HCEC 1CT (cell line): ENCODE measurements around the gene EPHA8.
A peak's percentile ranks its signal among the peaks of the same experiment; 100 is the strongest.

Experiments
- DNase-seq: peaks from one replicate; pipeline ENCODE4 v3.0.0-alpha.2; 2017

The EPHA8 gene

DNA sequence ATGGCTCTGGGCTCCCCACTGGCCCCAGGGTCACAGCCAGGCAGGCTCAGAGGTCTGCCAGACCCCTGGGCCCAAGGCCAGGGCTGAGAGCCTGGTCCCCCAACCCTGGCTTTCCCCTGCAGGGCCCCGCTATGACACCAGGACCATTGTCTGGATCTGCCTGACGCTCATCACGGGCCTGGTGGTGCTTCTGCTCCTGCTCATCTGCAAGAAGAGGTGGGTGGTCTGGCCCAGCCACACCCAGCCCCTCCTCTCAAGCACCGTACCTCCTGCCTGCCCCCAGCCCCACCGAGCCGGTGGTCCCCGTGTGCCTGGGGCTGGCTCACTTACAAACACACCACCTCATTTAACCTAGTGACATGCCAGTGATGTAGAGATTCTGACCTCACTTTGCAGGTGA, 31.8 kb downstream of the EPHA8 start:
- DNase-seq, result no peak

DNA sequence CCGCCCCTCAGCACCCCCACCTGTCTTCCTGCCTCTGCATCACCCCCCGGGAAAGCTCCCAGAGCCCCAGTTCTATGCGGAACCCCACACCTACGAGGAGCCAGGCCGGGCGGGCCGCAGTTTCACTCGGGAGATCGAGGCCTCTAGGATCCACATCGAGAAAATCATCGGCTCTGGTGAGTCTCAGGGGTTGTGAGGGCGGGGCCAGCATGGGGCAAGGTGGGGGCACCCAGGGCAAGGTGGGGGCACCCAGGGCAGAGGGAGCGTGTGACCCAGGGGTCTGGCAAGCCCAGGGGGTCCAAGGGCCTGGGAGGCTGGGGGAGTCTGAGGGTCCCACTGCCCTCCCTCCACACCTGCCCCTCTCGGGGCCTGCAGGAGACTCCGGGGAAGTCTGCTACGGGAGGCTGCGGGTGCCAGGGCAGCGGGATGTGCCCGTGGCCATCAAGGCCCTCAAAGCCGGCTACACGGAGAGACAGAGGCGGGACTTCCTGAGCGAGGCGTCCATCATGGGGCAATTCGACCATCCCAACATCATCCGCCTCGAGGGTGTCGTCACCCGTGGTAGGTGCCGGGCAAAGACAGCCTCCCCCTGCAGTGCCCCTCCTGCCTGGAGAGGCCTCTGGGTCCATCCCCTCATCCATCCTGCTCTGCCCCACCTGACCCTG, 34.1 kb downstream of the EPHA8 start:
- no peak for DNase-seq

DNA sequence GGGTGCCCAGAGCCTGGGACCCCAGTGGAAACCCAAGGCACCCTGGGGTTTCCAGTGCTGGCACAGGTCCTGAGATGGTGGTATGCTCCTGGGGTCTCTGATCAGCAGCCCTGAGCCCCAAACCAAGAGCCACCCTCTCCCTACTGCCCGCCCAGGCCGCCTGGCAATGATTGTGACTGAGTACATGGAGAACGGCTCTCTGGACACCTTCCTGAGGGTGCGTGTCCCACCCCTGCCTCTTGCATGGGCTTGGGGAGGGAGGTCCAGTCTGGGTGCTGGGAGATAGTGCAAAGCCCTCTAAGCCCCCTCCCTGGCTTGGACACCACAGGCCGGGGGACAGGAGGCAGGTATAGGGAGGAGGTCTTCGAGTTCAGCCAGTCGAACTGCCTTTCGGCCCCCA, 34.7 kb downstream of the EPHA8 start:
- DNase-seq, result no peak

DNA sequence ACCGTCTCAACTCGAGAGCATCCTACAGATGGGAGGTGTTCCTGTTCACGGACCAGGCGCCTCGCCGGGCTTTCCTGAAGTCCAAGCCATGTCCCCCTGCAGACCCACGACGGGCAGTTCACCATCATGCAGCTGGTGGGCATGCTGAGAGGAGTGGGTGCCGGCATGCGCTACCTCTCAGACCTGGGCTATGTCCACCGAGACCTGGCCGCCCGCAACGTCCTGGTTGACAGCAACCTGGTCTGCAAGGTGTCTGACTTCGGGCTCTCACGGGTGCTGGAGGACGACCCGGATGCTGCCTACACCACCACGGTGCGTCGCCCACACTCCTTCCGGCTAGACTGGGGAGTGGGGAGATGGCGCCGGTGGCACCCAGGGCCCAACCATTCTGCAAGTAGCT, 35.4 kb downstream of the EPHA8 start:
- DNase-seq, result no peak

DNA sequence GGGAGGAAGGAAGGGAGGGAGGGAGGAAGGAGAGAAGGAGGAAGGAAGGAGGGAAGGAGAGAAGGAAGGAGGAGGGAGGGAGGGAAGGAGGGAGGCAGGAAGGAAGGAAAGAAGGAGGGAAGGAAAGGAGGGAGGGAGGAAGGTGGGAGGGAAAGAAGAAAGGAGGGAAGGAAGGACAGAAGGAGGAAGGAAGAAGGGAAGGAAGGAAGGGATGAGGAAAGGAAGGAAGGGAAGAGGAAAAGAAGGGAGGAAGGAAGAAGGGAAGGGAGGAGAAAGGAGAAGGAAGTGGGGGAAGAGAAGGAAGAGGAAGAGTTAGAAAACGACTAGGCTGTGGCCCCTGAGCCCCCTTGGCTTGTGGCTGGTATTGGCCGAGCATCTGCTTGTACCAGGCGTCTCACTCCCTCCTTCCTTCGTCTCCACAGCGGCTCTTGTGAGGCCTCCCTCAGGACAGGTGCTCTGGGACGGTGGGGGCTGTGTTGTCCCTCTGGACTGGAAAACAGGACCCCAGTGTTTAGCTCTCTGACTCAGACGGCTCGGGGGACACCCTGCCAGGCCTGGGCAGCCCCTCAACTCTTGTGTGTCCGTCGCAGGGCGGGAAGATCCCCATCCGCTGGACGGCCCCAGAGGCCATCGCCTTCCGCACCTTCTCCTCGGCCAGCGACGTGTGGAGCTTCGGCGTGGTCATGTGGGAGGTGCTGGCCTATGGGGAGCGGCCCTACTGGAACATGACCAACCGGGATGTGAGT, 37.0 kb downstream of the EPHA8 start:
- DNase-seq, result no peak

DNA sequence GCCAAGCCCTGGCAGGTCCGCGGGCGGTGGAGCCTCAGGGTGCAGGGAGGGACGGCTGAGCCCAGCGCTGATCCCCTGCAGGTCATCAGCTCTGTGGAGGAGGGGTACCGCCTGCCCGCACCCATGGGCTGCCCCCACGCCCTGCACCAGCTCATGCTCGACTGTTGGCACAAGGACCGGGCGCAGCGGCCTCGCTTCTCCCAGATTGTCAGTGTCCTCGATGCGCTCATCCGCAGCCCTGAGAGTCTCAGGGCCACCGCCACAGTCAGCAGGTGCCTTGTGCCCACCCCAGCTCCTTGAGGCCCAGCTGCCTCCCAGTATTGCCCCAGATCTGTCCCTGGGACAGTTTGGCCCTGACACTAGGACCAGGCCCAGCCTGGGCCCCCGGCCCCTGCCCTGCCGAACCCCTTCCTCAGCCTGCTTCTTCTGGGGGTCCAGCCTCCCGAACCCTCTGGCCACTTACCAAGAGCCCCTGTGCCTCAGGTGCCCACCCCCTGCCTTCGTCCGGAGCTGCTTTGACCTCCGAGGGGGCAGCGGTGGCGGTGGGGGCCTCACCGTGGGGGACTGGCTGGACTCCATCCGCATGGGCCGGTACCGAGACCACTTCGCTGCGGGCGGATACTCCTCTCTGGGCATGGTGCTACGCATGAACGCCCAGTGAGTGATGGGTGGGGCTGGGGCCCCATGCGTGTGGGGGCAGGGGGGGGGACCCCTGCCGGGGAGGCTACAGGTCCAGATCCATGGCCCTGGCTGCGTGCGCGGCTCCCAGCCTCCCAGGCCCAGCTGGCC, 37.7 kb downstream of the EPHA8 start:
- DNase-seq, result no peak

DNA sequence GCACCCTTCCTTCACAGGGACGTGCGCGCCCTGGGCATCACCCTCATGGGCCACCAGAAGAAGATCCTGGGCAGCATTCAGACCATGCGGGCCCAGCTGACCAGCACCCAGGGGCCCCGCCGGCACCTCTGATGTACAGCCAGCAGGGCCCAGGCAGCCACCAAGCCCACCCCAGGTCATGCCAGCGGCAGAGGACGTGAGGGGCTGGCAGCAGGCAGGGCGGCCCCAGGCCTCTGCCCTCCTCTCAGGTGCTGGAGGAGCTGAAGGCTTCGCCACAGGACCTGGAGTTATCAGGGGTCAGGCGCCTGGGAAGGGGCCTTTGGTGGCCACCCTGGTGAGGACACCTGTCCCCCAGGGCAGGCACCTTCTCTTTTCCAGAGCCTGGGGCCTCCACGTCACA, 38.3 kb downstream of the EPHA8 start:
- no peak for DNase-seq

DNA sequence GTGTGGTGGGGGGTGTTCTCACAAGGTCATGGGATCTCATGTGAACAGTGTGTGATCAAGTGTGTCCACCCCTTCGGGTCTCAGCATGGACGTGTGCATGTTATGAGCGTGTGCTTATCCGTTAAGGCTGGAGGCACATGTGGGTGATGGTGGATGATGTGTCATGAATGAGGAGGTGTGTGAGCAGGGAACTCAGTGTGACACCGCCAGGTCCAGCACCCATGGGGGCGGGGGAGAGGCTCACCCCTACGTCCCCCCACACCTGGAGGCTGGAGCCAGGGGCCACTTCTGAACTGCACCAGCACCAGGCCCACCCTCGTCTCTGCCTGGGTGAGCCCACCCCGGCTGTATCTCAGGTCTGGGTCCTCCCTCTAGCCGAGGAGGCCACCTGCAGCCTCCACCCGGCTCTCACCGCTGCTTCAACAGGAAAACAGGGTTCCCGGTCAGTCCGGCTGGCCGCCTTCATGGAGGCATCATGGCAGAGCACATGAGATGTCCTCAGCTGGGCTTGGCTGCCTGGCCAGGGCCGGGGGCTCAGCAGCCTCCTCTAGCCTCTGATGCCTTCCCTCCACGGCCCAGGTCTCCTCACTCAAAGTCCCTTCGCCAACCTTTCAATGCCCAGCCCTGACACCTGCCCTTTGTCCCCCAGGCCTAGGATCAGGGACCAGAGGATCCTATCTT, 38.9 kb downstream of the EPHA8 start:
- no peak for DNase-seq

DNA sequence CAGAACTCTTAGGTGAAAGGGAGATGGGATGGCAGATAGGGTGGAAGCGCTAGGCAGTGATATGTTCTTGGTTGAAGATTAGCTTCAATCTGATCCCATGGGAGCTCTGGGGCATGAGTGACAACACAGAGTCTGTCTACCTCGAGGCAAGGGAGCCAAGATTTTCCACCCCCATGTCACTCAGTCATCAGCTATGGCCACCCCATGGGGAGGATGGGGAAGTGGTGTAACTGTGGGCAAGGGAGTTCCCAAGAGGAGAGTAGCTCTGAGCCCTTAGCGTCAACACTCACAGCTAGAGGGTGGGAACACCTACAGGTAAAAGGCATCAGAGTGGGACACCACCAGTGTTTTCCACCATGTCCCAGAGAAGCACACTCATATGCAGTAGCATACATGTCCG, 42.9 kb downstream of the EPHA8 start:
- DNase-seq, result no peak

DNA sequence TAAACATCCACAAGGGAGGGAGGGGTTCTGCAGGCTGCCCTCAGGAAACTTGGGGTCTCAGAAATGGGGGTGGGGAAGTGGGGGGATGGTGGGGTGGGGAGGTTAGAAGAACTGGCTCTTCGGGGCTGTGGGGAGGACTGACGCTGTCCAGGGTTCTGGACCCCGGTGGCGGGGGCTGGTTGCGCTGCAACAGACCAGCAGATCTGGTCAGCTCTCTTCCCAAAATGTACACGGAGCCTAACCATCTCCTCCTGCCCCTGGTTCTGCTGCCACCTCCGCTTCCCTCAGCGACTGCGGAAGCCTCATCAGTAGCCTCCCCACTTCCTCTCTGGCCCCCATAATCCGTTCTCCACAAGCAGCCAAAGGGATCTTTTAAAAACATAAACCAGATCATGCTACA, 43.9 kb downstream of the EPHA8 start:
- DNase-seq, result no peak

DNA sequence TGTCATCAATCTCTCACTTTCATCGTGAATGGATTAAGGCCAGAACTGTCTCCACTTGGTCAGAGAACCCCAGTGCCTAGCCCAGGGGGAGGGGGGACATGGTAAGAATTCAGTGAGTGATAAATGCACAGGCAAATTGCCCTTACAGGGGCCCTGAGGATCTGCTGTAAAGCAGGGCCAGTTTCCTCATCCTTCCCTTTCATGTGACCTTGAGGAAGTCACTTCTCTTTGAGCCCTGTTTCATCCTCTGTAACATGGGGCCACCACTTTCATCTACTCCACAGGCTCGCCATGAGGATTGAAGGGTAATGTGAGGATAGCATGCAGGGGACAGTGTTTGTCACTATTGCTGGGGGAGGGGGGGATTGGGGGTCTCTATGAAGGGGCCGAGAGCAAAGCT, 45.1 kb downstream of the EPHA8 start:
- no peak for DNase-seq

DNA sequence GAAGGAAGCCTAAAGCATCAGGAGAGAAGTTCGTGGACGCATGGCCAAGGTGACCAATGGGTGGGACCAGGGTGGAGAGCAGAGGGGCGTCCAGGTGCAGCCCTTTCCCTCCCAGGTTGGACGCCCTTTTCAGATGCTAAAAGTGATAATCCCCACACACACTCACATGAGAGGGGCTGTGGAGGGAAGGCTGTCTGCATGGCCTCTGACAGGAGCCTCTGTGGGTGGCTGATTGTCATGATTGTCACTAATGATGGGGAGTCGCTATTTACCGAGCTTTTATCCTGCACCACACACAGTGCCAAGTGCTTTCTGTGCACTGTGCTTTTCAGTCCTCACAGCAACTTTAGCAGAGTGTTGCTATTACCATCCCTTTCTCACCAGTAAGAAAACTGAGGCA, 46.0 kb downstream of the EPHA8 start:
- DNase-seq, result no peak

DNA sequence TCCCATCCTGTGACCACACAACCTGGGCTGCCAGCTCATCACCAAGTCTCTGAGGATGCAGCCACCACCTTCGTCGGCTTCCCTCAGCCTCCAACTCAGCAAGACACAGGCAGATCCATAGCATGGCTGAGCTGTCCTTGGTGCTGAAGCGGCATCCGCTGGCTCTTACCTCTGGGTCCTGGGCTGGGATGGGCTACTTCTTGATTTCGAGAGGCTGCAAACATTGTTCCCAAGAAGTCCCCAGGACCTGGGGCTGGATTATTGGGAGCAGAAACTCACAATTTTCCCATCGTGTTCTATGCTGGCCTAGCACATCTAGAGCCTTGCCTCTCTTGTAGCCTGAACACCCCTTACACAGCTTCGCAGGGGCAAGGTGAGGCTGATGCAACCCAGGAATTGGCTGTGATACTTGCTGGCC, 48.2 kb downstream of the EPHA8 start:
- peak; percentile 11 for DNase-seq

DNA sequence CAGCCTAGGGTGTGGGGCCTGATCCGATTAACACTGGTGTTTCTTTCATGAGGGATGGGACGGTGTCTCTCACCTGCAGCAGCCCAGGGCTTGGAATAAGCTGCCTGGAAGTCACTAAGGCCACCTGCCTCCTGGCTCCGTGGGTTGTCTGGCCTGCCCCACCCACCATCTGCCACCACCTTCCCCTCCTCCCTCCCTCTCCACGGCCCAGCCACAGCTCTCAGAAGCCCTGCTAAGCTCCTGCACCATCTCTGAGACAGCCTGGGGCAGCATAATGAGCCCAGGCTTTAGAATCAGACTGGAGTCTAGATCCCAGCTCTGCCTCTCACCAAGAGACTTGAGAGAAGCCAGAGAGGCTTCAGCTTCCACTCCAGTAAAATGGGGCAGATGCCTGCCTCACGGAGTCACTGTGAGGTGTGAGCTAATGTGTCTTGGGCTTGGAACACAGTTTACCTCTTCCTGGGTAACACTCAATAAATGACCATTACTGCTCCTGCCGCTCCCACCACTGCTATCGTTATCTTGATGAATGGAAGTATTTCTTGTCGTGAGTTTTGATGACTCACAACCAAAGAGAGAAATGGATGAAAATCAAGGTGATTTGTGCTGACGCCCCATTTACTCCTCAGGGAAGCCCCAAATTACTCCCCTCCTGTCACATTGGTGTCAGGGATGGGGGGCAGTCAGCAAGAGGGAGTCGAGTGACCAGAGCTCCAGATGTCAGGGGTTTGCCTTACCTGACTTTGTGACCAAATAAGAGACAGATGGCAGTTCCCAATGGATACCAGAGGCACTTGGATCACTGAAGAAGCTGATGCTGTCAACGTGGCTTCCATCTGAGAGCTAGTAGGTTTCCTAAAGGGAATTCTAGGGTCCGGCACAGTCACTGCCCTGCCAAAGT, 49.6 kb downstream of the EPHA8 start:
- no peak for DNase-seq

DNA sequence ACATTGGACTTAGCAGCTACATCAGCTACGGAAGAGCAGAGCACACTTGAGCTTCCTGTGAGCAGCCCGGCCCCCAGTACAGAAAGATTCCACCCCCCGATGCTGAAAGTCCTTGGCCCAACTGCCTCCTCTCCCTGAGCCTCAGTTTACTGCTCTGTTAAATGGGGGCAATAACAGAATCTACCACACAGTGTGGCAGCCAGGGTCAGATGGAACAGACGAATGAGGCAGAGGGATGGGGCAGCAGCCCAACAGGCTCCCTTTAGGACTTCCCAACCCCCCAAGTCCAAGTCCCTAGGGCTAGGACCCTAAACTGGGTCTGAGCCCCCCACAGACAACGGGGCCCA, 50.3 kb downstream of the EPHA8 start:
- no peak for DNase-seq

DNA sequence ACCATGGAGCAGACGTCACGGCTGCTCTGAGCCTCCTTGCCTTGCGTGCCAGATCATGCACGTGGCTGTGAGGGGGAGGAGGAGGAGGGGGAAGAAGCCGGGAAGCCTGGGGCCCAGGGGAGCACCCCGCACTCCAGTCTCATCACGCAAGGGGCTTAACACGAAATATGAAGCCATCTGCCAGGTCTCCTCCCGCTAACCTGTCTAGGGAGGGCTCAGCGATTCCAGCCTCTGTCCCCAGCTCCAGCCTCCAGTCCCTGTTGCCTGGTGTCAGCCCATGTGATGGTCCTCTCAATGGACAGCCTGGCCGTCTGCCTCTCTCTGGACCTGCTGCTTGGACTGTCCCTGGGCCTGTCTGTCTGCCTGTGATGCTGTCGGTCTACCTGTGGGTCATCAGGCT, 50.7 kb downstream of the EPHA8 start:
- no peak for DNase-seq

DNA sequence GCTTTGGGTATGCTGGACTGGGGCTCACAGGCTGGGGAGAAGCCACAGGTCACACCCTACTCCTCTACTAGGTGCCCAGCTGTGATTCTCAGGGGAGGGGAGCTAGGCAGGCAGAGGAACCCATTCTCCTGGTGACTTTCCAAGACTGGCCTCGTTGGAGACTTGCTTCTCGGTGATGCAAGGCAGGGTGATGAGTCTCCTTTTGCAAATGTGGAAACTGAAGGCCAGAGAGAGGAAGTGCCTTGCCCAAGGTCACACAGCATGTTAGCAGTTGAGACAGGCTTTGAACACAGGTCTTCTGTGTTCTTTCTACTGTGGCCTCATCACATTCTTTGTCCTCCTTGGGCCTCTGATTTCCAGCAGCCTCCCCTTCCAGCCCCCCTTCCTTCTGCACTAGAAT, 52.6 kb downstream of the EPHA8 start:
- no peak for DNase-seq

DNA sequence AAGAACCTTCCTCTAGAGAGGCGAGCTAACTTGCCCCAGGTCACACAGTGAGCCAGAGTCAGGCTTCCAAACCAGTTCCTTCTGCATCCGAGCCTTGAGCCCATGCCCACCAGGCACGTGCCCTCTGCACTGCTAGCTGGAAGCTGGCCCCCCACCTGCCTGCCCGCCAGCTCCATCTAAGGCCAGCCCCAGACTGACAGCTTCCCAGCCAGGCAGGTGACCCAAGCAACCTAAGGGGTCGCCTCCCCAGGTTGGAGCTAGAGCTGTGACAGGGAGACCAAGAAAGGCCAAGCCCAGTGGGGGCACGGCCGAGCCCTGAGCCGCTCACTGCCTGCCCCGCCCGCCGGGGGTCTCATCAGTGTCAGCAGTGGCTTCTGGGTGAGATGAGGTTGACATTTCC, 53.3 kb downstream of the EPHA8 start:
- no peak for DNase-seq

DNA sequence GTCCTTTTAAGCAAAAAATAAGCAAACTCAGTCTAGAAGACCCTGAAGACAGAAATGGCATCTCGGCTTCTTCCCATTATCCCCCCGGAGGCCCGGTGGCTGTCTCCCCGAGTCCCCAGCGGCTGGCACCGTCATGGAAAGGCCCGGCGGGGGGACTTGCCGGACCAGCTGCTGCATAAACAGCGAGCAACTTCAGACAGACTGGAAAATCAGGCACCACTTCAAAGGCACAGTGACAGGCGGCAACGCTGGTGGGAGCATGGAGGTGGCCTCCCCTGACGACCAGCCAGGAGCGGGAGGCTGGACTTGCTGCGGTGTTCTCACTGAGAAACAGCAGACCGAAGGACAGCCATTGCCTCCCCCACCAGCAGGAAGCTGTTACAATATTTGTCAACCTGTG, 54.8 kb downstream of the EPHA8 start:
- no peak for DNase-seq

DNA sequence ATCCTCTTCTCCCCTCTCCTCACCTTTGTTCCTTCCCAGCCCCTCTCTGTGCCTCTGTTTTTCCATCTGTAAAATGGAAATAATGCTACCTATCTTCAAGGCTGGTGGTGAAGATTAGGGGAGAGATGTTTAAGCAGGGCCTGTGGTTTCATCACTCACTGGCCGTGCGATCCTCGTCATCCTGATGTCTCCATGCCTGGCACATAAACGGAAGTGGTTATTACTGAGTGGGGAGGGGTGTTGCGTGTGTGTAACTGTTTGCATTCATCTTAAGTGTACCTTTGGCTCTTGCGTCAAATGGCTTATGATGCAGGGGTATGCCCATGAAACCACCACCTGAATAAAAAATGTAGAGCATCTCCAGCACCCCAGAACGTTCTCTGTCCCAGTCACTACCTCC, 56.0 kb downstream of the EPHA8 start:
- DNase-seq, result no peak

DNA sequence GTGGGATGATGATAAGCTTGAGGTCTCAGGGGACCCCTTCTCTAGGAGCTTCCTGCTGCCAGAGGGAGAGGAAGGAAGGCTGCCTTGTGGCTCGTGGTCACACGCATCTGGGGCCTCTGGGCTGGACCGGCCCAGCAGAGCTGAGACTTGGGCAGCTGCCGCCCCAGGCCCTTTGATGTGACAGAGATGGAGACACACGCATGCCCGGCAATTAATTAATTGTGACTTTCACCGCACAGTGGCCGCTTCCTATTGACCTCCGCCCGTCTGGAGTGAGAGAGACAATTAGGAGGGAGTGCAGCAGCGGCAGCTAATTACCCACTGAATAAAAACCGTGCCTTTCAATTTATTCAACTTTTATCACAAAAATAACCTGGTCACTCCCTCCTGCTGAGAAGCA, 56.5 kb downstream of the EPHA8 start:
- DNase-seq, result no peak

DNA sequence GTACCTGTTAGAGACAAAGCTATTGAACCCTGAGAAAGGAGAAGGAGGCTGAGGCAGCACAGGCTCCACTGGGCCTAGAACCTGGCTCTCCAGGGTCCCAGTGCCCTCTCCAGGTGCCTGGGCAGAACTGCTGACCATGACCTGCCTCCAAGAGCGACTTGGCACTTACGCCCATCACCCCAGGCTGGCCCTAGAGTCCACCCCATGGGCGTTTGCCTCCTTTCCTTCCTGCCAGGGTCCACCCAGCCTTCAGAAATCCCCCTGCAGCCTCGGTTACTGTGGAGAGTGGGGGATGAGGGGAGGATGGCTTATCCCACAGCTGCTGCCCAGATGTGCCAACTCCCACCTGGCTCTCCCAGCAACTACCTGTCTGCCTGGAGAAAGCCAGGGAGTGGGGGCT, 58.5 kb downstream of the EPHA8 start:
- no peak for DNase-seq
